ENCODE data around the gene YIPF1.

YIPF1 gene

GRCh38 chr1:53807916-53808315, 81.7 kb downstream of the YIPF1 start:
- no peak for DNase-seq
- Mint-ChIP-seq H3K4me3 (no peak overlapping the region), H3K9me3 (peaks cover 16% of the 10 kb centered on the region), H3K27me3 (ENCODE audit: low read depth, poor library complexity) (no peaks in the 10 kb centered on the region), H3K36me3 (ENCODE audit: low read depth) (peaks cover 75% of the 10 kb centered on the region), H3K27ac (no peak overlapping the region), H3K4me1 (no peaks in the 10 kb centered on the region)
- no peak for TF ChIP-seq CTCF (IDR thresholded peaks at IDR 0.05)

GRCh38 chr1:53804791-53805505, 84.6 kb downstream of the YIPF1 start:
- Mint-ChIP-seq H3K9me3 (no peaks in the 10 kb centered on the region), H3K27ac (no peak overlapping the region), H3K36me3 (ENCODE audit: low read depth) (peaks cover 71% of the 10 kb centered on the region), H3K4me3 (no peak overlapping the region), H3K27me3 (ENCODE audit: low read depth, poor library complexity) (no peaks in the 10 kb centered on the region), H3K4me1 (no peaks in the 10 kb centered on the region)
- TF ChIP-seq CTCF (IDR thresholded peaks at IDR 0.05) = no peak
- DNase-seq = no peak

DNA sequence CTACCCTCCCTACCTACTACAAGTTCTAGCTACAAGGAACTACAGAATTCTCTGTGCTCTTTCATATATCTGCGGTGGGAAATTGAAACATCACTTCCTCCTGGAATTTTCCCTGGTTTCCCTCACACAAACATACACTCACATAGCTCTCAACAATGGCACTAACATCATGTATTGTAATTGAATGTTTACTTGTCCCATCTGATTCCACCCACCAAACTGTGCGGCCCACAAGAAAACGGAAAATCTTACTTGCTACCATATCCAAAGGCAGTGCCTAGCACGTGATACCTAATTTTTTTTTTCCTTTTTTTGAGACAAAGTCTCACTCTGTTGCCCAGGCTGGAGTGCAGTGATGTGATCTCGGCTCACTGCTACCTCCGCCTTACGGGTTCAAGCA, 85.4 kb downstream of the YIPF1 start:
- no peak for TF ChIP-seq CTCF (IDR thresholded peaks at IDR 0.05)
- H3K9me3 Mint-ChIP-seq = no peaks in the 10 kb centered on the region
- H3K4me3 Mint-ChIP-seq = no peak overlapping the region
- no peaks in the 10 kb centered on the region for H3K4me1 Mint-ChIP-seq
- H3K27ac Mint-ChIP-seq = no peak overlapping the region
- no peaks in the 10 kb centered on the region for H3K27me3 Mint-ChIP-seq (ENCODE audit: low read depth, poor library complexity)
- DNase-seq = no peak
- peaks cover 71% of the 10 kb centered on the region for H3K36me3 Mint-ChIP-seq (ENCODE audit: low read depth)

Data from nephron progenitor cell (in vitro differentiated cells).